Suprapubic skin (tissue), 3 donors: ENCODE measurements around the gene FKBP2.

Source experiments
- CTCF ChIP-seq, 2 donors: fragments of 200-600 bp in 1 of 2; fragments of 450-650 bp in 1 of 2; sonication (generic) in 1 of 2; IDR thresholded peaks; one replicate each; pipeline ENCODE4 v1.5.1; 2016 to 2019; ENCODE audit warnings: antibody characterized with exemption in 2 of 2, mild to moderate bottlenecking in 1 of 2, moderate library complexity in 1 of 2
- EP300 ChIP-seq: sonication (generic); formaldehyde crosslinking; IDR thresholded peaks from one replicate; pipeline ENCODE4 v1.6.1; 2017; ENCODE audit warnings: antibody characterized with exemption
- POLR2A ChIP-seq, 2 donors: fragments of 450-650 bp; IDR thresholded peaks; one replicate each; pipeline ENCODE4 v1.6.1; 2017; ENCODE audit warnings: antibody characterized with exemption in 2 of 2, mild to moderate bottlenecking in 2 of 2, moderate library complexity in 2 of 2

GRCh38 chr11:64241491-64242374 lies 838 bp downstream of the FKBP2 start:
- TF ChIP-seq EP300 = no peak
- TF ChIP-seq CTCF (IDR thresholded peaks at IDR 0.05) = no peak
- TF ChIP-seq POLR2A (IDR thresholded peaks at IDR 0.05) = no peak
